GM21825 (cell line): Measurements from ENCODE around the gene FCER2.
A peak's percentile ranks its signal among the peaks of the same experiment; 100 is the strongest.

Source experiments
- ATAC-seq: cut with Tn5 transposase; IDR thresholded peaks from one replicate; pipeline ENCODE4 v1.9.1; 2021; ENCODE audit warnings: mild to moderate bottlenecking, moderate library complexity; ENCODE audit not compliant: unreplicated experiment

The FCER2 gene

GRCh38 chr19:7734220-7735203, 32.6 kb upstream of the FCER2 start:
- ATAC-seq = no peak

GRCh38 chr19:7733376-7733775, 31.4 kb upstream of the FCER2 start:
- no peak for ATAC-seq

GRCh38 chr19:7732045-7732444, 30.1 kb upstream of the FCER2 start, which contains the start of gene CLEC4G:
TSS of gene CLEC4G (minus strand) at chr19:7732110. CDS start at chr19:7732102, 8 bp downstream.
- no peak for ATAC-seq

GRCh38 chr19:7731615-7732014, 29.7 kb upstream of the FCER2 start:
- no peak for ATAC-seq

GRCh38 chr19:7731218-7731595, 29.3 kb upstream of the FCER2 start:
- no peak for ATAC-seq

- no peak for ATAC-seq
These were observed 28.6 kb upstream of the FCER2 start for GRCh38 chr19:7730286-7731217.

GRCh38 chr19:7729831-7730285, 27.9 kb upstream of the FCER2 start:
- no peak for ATAC-seq

GRCh38 chr19:7729211-7729610, 27.3 kb upstream of the FCER2 start:
- no peak for ATAC-seq

GRCh38 chr19:7725791-7726190, 23.9 kb upstream of the FCER2 start:
- no peak for ATAC-seq

- ATAC-seq = no peak
These were observed 20.3 kb upstream of the FCER2 start for GRCh38 chr19:7722231-7722651.

GRCh38 chr19:7720351-7720750, 18.4 kb upstream of the FCER2 start:
- ATAC-seq = no peak

- no peak for ATAC-seq
These were observed 16.7 kb upstream of the FCER2 start for GRCh38 chr19:7718668-7719067.

- ATAC-seq = no peak
These were observed 14.8 kb upstream of the FCER2 start for GRCh38 chr19:7716762-7717161.

- ATAC-seq = no peak
These were observed 13.7 kb upstream of the FCER2 start for GRCh38 chr19:7715671-7716070.

GRCh38 chr19:7710616-7711015, 8.7 kb upstream of the FCER2 start:
- ATAC-seq = no peak

- ATAC-seq = no peak
These were observed 8.1 kb upstream of the FCER2 start for GRCh38 chr19:7709932-7710460.

GRCh38 chr19:7706955-7707456, 5.1 kb upstream of the FCER2 start:
- no peak for ATAC-seq

GRCh38 chr19:7706188-7706954, 4.4 kb upstream of the FCER2 start:
- no peak for ATAC-seq

- peak; percentile 47 for ATAC-seq
These were observed 3.7 kb upstream of the FCER2 start for GRCh38 chr19:7705387-7706187.
